Transverse colon (tissue), 4 donors: ENCODE results near the gene FBXO30. TPM values are rescaled to one million over a fixed set of nuclear protein-coding genes. Genes with fewer than 3 reads are reported as not detected.

Experiments
- DNase-seq: peaks from one replicate; pipeline ENCODE4 v3.0.0-alpha.2; 2019
- H3K27ac ChIP-seq, 4 donors: fragments of 200-600 bp; sonication (generic); 2 replicates each; pipeline ENCODE4 v1.5.1; 2016 to 2018; ENCODE audit warnings: inconsistent platforms in 4 of 4
- H3K27me3 ChIP-seq: fragments of 200-600 bp; sonication (generic); 2 replicates; pipeline ENCODE4 v1.5.1; 2017; ENCODE audit warnings: inconsistent platforms
- H3K36me3 ChIP-seq, 4 donors: fragments of 200-600 bp; sonication (generic); 2 replicates each; pipeline ENCODE4 v1.5.1; 2017 to 2019; ENCODE audit warnings: inconsistent platforms in 4 of 4
- H3K4me1 ChIP-seq, 4 donors: fragments of 200-600 bp; sonication (generic); 2 replicates each; pipeline ENCODE4 v1.5.1; 2017 to 2020; ENCODE audit warnings: inconsistent platforms in 4 of 4
- H3K4me3 ChIP-seq, 4 donors: fragments of 200-600 bp; sonication (generic); 1 replicate in 1 of 4; 2 replicates in 3 of 4; pipeline versions ENCODE4 v1.5.1 to v1.6.1; 2017 to 2019; ENCODE audit warnings: inconsistent platforms in 4 of 4
- H3K9me3 ChIP-seq, 2 donors: fragments of 200-600 bp; sonication (generic); 2 replicates each; pipeline ENCODE4 v1.5.1; 2017 to 2019; ENCODE audit warnings: inconsistent platforms in 2 of 2
- EP300 ChIP-seq: sonication (generic); formaldehyde crosslinking; IDR thresholded peaks from one replicate; pipeline ENCODE4 v1.6.1; 2017; ENCODE audit warnings: antibody characterized with exemption, low read depth
- POLR2A ChIP-seq: fragments of 450-650 bp; IDR thresholded peaks from one replicate; pipeline ENCODE4 v1.6.1; 2016; ENCODE audit warnings: antibody characterized with exemption, mild to moderate bottlenecking, moderate library complexity
- POLR2AphosphoS5 ChIP-seq, 3 donors: sonication (generic); formaldehyde crosslinking; IDR thresholded peaks; one replicate each; pipeline ENCODE4 v1.6.1; 2016; ENCODE audit warnings: antibody characterized with exemption in 3 of 3
- WGBS, 2 donors: methylation state at CpG; one replicate each; pipeline ENCODE4 v1.1.5; 2018; ENCODE audit warnings: low coverage in 1 of 2; 5-methylcytosine and 5-hydroxymethylcytosine counted together
- in situ Hi-C, 4 donors: fragments of 200-750 bp; cut with MboI; loops; one replicate each; pipeline versions ENCODE4 v1.15.0 to v1.15.1; 2017; ENCODE audit warnings: low sequenced_read_pairs in 3 of 4, low pct_ligation_motif_present in 1 of 4, low pct_unique_long_range_greater_than_20kb in 1 of 4
- intact Hi-C: fragments of 100-400 bp; cut with DNase I; formaldehyde crosslinking; loops from one replicate; pipeline ENCODE4 v1.15.1; 2023; ENCODE audit warnings: low total_unique reads
- total RNA-seq, 4 donors: library from RNA; depleted of rRNA; stranded (reverse); fragments of >200 nt; gene quantifications; one replicate each; pipeline ENCODE4 v1.1.0, GENCODE V29; 2016
- TF ChIP-seq, protein P1 (sequence below), 5 experiments: fragments of 200-600 bp in 3 of 5; fragments of 450-650 bp in 2 of 5; sonication (generic) in 3 of 5; IDR thresholded peaks; 1 replicate in 2 of 5; 2 replicates in 3 of 5; pipeline ENCODE4 v1.5.1; 2016 to 2017; ENCODE audit warnings: antibody characterized with exemption in 5 of 5, inconsistent platforms in 3 of 5, mild to moderate bottlenecking in 2 of 5, moderate library complexity in 1 of 5

The FBXO30 gene
- total RNA-seq, 4 donors from 2014 or later = 6.0 to 13.0 (median 9.2) TPM

DNA sequence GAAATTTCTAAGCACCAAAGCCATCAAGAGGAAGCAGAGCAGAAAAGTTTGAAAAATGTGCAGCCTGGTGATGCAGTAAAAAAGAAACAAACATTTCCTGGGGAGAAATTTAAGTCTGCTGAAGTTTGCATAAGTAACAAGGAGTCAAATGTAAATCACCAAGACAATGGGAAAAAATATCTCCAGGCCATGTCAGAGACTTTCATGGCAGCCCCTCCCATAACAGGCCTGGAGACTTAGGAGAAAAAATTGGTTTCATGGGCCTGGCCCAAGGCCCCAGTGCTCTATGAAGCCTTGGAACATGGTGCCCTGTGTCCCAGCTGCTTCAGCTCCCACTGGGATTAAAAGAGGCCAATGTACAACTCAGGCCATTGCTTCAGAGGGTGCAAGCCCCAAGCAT, 49.1 kb downstream of the FBXO30 start:
- intact Hi-C loops (no loop called here), in situ Hi-C loops (no loop called here)
- Histone ChIP-seq H3K27ac (no peak overlapping the region), H3K9me3 (no peaks in the 10 kb centered on the region), H3K27me3 (no peaks in the 10 kb centered on the region), H3K4me3 (no peak overlapping the region), H3K36me3 (no peaks in the 10 kb centered on the region), H3K4me1 (no peaks in the 10 kb centered on the region)
- no peak for TF ChIP-seq POLR2A
- TF ChIP-seq, protein P1, sequence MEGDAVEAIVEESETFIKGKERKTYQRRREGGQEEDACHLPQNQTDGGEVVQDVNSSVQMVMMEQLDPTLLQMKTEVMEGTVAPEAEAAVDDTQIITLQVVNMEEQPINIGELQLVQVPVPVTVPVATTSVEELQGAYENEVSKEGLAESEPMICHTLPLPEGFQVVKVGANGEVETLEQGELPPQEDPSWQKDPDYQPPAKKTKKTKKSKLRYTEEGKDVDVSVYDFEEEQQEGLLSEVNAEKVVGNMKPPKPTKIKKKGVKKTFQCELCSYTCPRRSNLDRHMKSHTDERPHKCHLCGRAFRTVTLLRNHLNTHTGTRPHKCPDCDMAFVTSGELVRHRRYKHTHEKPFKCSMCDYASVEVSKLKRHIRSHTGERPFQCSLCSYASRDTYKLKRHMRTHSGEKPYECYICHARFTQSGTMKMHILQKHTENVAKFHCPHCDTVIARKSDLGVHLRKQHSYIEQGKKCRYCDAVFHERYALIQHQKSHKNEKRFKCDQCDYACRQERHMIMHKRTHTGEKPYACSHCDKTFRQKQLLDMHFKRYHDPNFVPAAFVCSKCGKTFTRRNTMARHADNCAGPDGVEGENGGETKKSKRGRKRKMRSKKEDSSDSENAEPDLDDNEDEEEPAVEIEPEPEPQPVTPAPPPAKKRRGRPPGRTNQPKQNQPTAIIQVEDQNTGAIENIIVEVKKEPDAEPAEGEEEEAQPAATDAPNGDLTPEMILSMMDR (IDR thresholded peaks at IDR 0.05) = no peak
- TF ChIP-seq POLR2AphosphoS5 (IDR thresholded peaks at IDR 0.05) = no peak
- no peak for TF ChIP-seq EP300
- no peak for DNase-seq

DNA sequence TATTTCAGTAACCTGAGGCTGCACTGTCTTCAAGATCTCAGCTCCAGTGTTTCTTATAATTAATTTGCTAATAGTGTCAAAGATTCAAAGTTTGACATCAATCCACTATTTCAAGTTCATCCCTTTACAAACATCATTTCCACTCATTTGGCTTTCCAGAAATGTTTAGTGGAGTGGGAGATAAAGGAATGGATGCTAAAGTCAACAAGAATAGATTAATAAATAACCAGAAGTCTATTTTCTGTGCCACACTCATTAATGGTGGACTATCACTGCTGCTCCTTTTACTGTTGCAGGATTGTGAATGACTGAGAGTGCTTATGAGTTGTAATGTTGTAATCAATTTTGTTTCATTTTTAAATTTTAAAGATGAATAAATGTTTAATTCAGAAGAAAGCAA, 50.9 kb downstream of the FBXO30 start:
- no peak for DNase-seq
- in situ Hi-C loops (no loop called here), intact Hi-C loops (no loop called here)
- Histone ChIP-seq H3K4me1 (no peaks in the 10 kb centered on the region), H3K9me3 (no peaks in the 10 kb centered on the region), H3K36me3 (no peaks in the 10 kb centered on the region), H3K4me3 (no peak overlapping the region), H3K27me3 (no peaks in the 10 kb centered on the region), H3K27ac (no peak overlapping the region)
- TF ChIP-seq, protein P1 (IDR thresholded peaks at IDR 0.05) = no peak
- no peak for TF ChIP-seq EP300
- no peak for TF ChIP-seq POLR2A
- no peak for TF ChIP-seq POLR2AphosphoS5 (IDR thresholded peaks at IDR 0.05)

DNA sequence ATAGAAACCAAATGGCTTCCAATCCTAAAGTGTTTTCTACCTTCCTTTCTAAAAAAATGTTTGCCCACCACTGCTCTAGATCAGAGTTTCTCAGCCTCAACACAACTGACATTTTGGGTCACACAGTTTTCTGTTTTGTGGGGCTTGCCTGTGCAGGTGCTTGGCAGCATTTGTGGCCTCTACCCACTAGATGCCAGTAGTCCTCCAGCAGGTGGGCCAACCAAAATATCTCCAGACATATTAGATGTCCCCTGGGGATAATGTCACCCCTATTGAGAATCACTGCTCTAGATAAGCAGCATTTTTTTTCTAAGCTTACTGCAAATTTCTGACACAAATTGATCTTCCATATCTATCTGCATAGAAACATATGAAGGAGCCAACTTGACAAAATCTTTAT, 53.0 kb downstream of the FBXO30 start:
- intact Hi-C loops = no loop called here
- Histone ChIP-seq H3K27ac (no peak overlapping the region), H3K4me3 (no peak overlapping the region), H3K36me3 (no peaks in the 10 kb centered on the region), H3K4me1 (no peaks in the 10 kb centered on the region), H3K9me3 (no peaks in the 10 kb centered on the region), H3K27me3 (no peaks in the 10 kb centered on the region)
- no peak for DNase-seq
- TF ChIP-seq POLR2A (no peak), POLR2AphosphoS5 (IDR thresholded peaks at IDR 0.05) (no peak), EP300 (no peak)
- TF ChIP-seq, protein P1 (IDR thresholded peaks at IDR 0.05) = no peak
- in situ Hi-C loops = no loop called here

DNA sequence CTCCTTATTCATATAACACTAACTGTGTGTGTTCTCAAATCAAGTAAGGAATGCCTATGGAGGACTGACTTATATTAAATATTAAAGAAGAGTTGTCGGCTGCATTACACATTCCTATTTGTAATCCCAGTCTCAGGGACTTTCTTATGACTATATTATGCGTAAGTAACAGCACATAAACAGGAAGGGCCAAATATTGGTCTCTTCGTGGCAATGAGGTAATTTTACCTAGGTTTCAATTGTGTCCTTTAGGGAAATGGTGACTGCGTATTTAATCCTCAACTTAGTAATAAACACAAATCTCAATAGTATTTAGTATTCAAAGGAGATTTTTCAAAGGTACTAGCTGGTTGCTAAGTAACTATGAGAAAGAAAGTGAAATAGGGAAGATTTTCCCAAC, 56.5 kb downstream of the FBXO30 start:
- Histone ChIP-seq H3K27ac (no peak overlapping the region), H3K36me3 (no peaks in the 10 kb centered on the region), H3K4me1 (no peaks in the 10 kb centered on the region), H3K4me3 (no peak overlapping the region), H3K9me3 (no peaks in the 10 kb centered on the region), H3K27me3 (no peaks in the 10 kb centered on the region)
- in situ Hi-C loops = no loop called here
- DNase-seq = no peak
- intact Hi-C loops = no loop called here
- TF ChIP-seq POLR2A (no peak), EP300 (no peak), POLR2AphosphoS5 (IDR thresholded peaks at IDR 0.05) (no peak)
- TF ChIP-seq, protein P1 (IDR thresholded peaks at IDR 0.05) = no peak
- 79 to 81% methylated on average over 4 of the region's 4 CpGs for WGBS, 2 donors
